Activated B cell treated with CpG ODN at 0.5 μM for 24 hours (primary cell): ENCODE data around the gene FAM186B. TPM values are rescaled to one million over a fixed set of nuclear protein-coding genes. Genes with fewer than 3 reads are reported as not detected.

ENCODE experiments used
- ATAC-seq: fragments of 200-7000 bp; cut with Tn5 transposase; one replicate; pipeline ENCODE4 v1.10.0; 2021; ENCODE audit warnings: low read depth, mild to moderate bottlenecking, moderate library complexity
- CTCF ChIA-PET: fragments of 350-600 bp; sonication (Branson Sonifier 250); formaldehyde crosslinking; loops from one replicate; lab custom pipeline; 2021; ENCODE audit warnings: antibody characterized with exemption; lab: Charles Lee
- POLR2A ChIA-PET: fragments of 350-600 bp; sonication (Branson Sonifier 250); formaldehyde crosslinking; loops from one replicate; lab custom pipeline; 2021; ENCODE audit warnings: antibody characterized with exemption; lab: Charles Lee
- DNase-seq: peaks from one replicate; pipeline ENCODE4 v3.0.0; 2022
- H3K27ac Mint-ChIP-seq: one replicate; pipeline ENCODE4 v1.8.0; 2020; ENCODE audit warnings: mixed read lengths
- H3K27me3 Mint-ChIP-seq: one replicate; pipeline ENCODE4 v1.8.0; 2021; ENCODE audit warnings: mixed read lengths
- H3K36me3 Mint-ChIP-seq: one replicate; pipeline ENCODE4 v1.8.0; 2021; ENCODE audit warnings: low read depth, mixed read lengths
- H3K4me1 Mint-ChIP-seq: one replicate; pipeline ENCODE4 v1.8.0; 2021; ENCODE audit warnings: mixed read lengths
- H3K4me3 Mint-ChIP-seq: one replicate; pipeline ENCODE4 v1.8.0; 2020; ENCODE audit warnings: mild to moderate bottlenecking, mixed read lengths
- H3K9me3 Mint-ChIP-seq: one replicate; pipeline ENCODE4 v1.8.0; 2020; ENCODE audit warnings: mixed read lengths
- intact Hi-C: fragments of 100-400 bp; cut with micrococcal nuclease; formaldehyde crosslinking; loops from one replicate; pipeline ENCODE4 v1.15.1; 2024
- total RNA-seq: library from RNA; stranded (reverse); gene quantifications from 2 replicates; pipeline ENCODE4 v1.2.3, GENCODE V29; 2022
- TF ChIP-seq, protein P1 (sequence below): fragments of 200-600 bp; IDR thresholded peaks from one replicate; pipeline ENCODE4 v1.8.0; 2022; ENCODE audit warnings: antibody characterized with exemption, mild to moderate bottlenecking

The FAM186B gene
- total RNA-seq, 1 donor from 2014 or later = 1.5 TPM

DNA sequence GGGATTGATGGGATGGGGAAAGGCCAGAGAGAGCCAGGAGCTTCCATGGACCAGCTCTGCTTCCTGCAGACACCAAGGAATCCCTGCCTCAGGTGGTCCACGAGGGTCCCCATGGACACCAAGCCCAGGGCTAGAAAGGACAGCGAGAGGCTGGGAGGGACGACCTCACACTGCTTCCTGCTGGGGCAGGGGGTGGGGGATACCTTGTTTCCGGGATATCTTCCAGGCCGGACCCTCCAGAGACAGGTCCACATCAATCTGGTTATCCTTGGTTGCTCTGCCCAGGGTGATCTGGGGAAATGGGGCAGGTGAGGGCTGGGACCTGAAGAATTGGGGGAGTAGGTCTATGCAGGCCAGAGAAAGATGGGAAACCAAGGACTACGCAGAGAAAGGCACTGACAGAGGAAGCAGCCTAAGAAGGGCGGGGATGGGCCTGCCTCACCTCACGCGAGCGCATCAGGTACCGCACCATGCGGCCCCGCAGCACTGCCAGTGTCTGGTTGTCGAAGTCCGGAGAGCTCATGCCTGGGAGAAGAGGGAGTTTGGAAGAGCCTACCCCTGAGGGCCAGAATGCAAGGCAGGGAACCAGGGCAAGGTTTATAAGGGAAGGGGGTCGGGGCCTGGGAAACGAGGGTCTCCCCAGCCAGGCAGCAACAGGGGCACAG, 46.3 kb downstream of the FAM186B start:
- Mint-ChIP-seq H3K27me3 (no peaks in the 10 kb centered on the region), H3K4me1 (no peaks in the 10 kb centered on the region), H3K27ac (no peak overlapping the region), H3K36me3 (peaks cover 71% of the 10 kb centered on the region), H3K9me3 (no peaks in the 10 kb centered on the region), H3K4me3 (no peak overlapping the region)
- intact Hi-C loops = no loop called here
- ATAC-seq (no peak), DNase-seq (no peak)
- CTCF ChIA-PET = no interaction called here
- POLR2A ChIA-PET = no interaction called here
- TF ChIP-seq, protein P1, sequence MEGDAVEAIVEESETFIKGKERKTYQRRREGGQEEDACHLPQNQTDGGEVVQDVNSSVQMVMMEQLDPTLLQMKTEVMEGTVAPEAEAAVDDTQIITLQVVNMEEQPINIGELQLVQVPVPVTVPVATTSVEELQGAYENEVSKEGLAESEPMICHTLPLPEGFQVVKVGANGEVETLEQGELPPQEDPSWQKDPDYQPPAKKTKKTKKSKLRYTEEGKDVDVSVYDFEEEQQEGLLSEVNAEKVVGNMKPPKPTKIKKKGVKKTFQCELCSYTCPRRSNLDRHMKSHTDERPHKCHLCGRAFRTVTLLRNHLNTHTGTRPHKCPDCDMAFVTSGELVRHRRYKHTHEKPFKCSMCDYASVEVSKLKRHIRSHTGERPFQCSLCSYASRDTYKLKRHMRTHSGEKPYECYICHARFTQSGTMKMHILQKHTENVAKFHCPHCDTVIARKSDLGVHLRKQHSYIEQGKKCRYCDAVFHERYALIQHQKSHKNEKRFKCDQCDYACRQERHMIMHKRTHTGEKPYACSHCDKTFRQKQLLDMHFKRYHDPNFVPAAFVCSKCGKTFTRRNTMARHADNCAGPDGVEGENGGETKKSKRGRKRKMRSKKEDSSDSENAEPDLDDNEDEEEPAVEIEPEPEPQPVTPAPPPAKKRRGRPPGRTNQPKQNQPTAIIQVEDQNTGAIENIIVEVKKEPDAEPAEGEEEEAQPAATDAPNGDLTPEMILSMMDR = no peak

DNA sequence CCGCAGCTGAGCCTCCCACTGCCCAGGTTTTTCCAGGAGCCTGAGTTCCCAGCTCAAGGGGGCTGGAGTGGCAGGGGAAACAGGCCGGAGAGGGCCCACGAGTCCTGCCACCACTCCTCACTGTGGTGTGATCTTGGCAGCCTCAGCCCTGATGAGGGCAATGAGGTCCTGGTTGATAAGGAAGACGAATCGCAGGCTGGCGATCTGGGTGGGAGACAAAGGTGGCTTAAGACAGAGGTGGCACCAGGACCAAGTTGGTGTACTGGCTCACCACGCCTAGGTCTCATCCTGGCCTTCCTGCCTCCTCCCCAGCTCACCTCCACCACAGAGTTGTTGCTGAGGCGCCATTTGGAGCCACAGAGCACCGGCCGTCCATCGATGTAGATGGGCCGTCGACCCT, 46.9 kb downstream of the FAM186B start:
- Mint-ChIP-seq H3K27ac (no peak overlapping the region), H3K4me1 (no peaks in the 10 kb centered on the region), H3K36me3 (peaks cover 64% of the 10 kb centered on the region), H3K9me3 (no peaks in the 10 kb centered on the region), H3K27me3 (no peaks in the 10 kb centered on the region), H3K4me3 (no peak overlapping the region)
- ATAC-seq = no peak
- intact Hi-C loops = no loop called here
- ChIA-PET POLR2A (interaction anchor here (0.6 to 0.9 kb wide), 2 partner anchors 9 to 491 kb away, joined by 3 read pairs; no protein-coding TSS in a partner anchor), CTCF (interaction anchor here (0.6 kb wide), 1 partner anchor 180 kb away, joined by 4 read pairs; no protein-coding TSS in a partner anchor)
- TF ChIP-seq, protein P1 = no peak
- DNase-seq = no peak

DNA sequence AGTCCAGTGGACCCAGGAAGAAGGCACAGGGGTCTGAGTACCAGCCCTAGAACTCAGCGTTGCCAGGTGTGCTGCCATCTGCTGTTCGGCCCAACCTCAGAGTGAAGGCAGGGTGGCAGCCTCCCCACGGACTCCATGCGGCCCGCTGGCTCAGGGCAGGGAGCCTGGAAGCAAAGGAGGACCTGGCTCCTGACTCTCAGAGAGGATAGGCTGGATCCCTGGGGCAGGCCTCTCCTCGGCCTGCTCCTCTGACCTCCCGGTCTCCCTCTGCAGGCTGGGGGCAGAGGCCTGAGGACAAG, 47.6 kb downstream of the FAM186B start:
- Mint-ChIP-seq H3K4me1 (no peaks in the 10 kb centered on the region), H3K9me3 (no peaks in the 10 kb centered on the region), H3K27me3 (no peaks in the 10 kb centered on the region), H3K4me3 (no peak overlapping the region), H3K36me3 (peaks cover 58% of the 10 kb centered on the region), H3K27ac (no peak overlapping the region)
- ChIA-PET CTCF (interaction anchor here (0.6 kb wide), 1 partner anchor 179 kb away, joined by 4 read pairs; no protein-coding TSS in a partner anchor), POLR2A (interaction anchor here (0.9 kb wide), 1 partner anchor 10 kb away, joined by 3 read pairs; no protein-coding TSS in a partner anchor)
- ATAC-seq = no peak
- TF ChIP-seq, protein P1 = no peak
- no peak for DNase-seq
- intact Hi-C loops = no loop called here

- H3K4me1 Mint-ChIP-seq = no peaks in the 10 kb centered on the region
- H3K27ac Mint-ChIP-seq = no peak overlapping the region
- H3K4me3 Mint-ChIP-seq = no peak overlapping the region
- ChIA-PET CTCF (interaction anchor here (1.7 kb wide), 1 partner anchor 23 kb away, joined by 4 read pairs; no protein-coding TSS in a partner anchor), POLR2A (interaction anchor here (0.9 to 1.1 kb wide), 2 partner anchors 10 to 199 kb away, joined by 3 to 4 read pairs; no protein-coding TSS in a partner anchor)
- H3K36me3 Mint-ChIP-seq = peaks cover 53% of the 10 kb centered on the region
- no peaks in the 10 kb centered on the region for H3K9me3 Mint-ChIP-seq
- intact Hi-C loops = no loop called here
- no peaks in the 10 kb centered on the region for H3K27me3 Mint-ChIP-seq
- TF ChIP-seq, protein P1 = no peak
- ATAC-seq (no peak), DNase-seq (no peak)
These were observed 48.1 kb downstream of the FAM186B start for GRCh38 chr12:49557187-49557916.
